ENCODE data around the gene EXOC3L1. TPM values are rescaled to one million over a fixed set of nuclear protein-coding genes. Genes with fewer than 3 reads are reported as not detected.

EXOC3L1 gene
- total and polyA plus RNA-seq, 2 of the 13 experiments (the other 11 are each of a cell fraction or from before 2014, with no cell fraction given): 0.12 TPM; not detected in 1

DNA sequence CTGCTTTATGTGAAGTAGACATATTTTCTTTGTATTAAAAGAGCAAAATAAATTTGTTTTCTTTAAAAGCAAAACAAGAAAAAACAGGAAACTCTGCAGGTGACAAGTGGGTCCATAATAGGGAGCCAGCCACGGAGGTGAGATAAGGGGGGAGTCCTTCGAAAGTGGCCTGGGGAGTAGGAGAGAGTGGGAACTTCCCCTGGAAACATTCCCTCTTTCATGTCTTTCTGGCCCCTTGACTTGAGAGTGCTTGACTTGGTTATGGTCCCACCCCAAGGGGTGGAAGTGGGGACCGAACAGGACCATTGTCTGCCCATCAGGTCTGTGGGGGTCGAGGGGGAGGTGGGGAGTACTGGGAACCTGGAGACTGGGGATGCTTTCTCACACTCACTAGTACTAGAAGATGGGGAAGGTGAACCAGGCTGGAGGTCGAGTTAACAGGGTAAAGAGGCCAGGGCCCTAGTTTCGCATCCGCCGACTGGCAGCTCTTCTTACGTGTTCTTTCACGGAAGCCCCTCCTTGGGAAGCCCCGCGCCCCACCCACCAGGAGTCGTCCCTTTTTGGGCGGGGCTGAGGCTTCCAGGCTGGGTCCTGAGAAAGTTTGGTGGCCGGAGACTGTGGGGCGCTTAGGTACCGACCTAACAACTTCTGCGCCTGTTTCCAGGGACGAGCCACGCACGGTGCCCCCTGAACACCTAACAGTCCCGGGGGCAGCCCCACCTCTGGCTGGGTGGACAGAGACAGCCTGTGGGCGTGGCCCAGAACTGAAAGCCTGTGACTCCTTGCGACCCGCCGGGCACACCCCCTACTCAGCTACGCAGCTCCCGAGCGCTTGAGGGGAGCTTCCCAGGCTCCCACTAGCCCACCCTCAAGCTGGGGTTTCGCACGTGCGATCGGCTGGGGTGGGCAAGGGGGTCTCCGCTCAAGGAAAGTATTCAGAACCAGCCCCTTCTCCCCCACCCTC, 31.0 kb downstream of the EXOC3L1 start (continued):
- TF ChIP-seq, protein P1, sequence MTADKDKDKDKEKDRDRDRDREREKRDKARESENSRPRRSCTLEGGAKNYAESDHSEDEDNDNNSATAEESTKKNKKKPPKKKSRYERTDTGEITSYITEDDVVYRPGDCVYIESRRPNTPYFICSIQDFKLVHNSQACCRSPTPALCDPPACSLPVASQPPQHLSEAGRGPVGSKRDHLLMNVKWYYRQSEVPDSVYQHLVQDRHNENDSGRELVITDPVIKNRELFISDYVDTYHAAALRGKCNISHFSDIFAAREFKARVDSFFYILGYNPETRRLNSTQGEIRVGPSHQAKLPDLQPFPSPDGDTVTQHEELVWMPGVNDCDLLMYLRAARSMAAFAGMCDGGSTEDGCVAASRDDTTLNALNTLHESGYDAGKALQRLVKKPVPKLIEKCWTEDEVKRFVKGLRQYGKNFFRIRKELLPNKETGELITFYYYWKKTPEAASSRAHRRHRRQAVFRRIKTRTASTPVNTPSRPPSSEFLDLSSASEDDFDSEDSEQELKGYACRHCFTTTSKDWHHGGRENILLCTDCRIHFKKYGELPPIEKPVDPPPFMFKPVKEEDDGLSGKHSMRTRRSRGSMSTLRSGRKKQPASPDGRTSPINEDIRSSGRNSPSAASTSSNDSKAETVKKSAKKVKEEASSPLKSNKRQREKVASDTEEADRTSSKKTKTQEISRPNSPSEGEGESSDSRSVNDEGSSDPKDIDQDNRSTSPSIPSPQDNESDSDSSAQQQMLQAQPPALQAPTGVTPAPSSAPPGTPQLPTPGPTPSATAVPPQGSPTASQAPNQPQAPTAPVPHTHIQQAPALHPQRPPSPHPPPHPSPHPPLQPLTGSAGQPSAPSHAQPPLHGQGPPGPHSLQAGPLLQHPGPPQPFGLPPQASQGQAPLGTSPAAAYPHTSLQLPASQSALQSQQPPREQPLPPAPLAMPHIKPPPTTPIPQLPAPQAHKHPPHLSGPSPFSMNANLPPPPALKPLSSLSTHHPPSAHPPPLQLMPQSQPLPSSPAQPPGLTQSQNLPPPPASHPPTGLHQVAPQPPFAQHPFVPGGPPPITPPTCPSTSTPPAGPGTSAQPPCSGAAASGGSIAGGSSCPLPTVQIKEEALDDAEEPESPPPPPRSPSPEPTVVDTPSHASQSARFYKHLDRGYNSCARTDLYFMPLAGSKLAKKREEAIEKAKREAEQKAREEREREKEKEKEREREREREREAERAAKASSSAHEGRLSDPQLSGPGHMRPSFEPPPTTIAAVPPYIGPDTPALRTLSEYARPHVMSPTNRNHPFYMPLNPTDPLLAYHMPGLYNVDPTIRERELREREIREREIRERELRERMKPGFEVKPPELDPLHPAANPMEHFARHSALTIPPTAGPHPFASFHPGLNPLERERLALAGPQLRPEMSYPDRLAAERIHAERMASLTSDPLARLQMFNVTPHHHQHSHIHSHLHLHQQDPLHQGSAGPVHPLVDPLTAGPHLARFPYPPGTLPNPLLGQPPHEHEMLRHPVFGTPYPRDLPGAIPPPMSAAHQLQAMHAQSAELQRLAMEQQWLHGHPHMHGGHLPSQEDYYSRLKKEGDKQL (CRISPR knock-in tag; IDR thresholded peaks at IDR 0.05; ENCODE audit: low read depth): no peak
- TF ChIP-seq KAT8 (CRISPR knock-in tag; IDR thresholded peaks at IDR 0.05) (no peak), ZNF331 (CRISPR knock-in tag; IDR thresholded peaks at IDR 0.05) (no peak), NAIF1 (CRISPR knock-in tag; IDR thresholded peaks at IDR 0.05; ENCODE audit: borderline replicate concordance) (peak; percentile 35; the same call in 1 of the 2 replicates), CHD4 (IDR thresholded peaks at IDR 0.05; ENCODE audit: borderline replicate concordance, low read length) (no peak), SOX5 (CRISPR knock-in tag; IDR thresholded peaks at IDR 0.05; ENCODE audit: borderline replicate concordance) (no peak), MYC (CRISPR knock-in tag; IDR thresholded peaks at IDR 0.05; ENCODE audit: borderline replicate concordance) (0 out of 2 replicates have a peak, but pooled peaks have one; percentile 1), MAFG (CRISPR knock-in tag; IDR thresholded peaks at IDR 0.05) (no peak), MAFF (IDR thresholded peaks at IDR 0.05; ENCODE audit: low read depth, low read length) (no peak), MED13 (CRISPR knock-in tag; IDR thresholded peaks at IDR 0.05) (peak; percentile 27; the same call in 1 of the 2 replicates)
- TF ChIP-seq, protein P2, sequence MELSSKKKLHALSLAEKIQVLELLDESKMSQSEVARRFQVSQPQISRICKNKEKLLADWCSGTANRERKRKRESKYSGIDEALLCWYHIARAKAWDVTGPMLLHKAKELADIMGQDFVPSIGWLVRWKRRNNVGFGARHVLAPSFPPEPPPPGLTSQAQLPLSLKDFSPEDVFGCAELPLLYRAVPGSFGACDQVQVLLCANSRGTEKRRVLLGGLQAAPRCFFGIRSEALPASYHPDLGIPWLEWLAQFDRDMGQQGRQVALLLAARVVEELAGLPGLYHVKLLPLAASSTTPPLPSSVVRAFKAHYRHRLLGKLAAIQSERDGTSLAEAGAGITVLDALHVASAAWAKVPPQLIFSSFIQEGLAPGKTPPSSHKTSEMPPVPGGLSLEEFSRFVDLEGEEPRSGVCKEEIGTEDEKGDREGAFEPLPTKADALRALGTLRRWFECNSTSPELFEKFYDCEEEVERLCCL (CRISPR knock-in tag; IDR thresholded peaks at IDR 0.05; ENCODE audit: borderline replicate concordance): no peak
- TF ChIP-seq, protein P3, sequence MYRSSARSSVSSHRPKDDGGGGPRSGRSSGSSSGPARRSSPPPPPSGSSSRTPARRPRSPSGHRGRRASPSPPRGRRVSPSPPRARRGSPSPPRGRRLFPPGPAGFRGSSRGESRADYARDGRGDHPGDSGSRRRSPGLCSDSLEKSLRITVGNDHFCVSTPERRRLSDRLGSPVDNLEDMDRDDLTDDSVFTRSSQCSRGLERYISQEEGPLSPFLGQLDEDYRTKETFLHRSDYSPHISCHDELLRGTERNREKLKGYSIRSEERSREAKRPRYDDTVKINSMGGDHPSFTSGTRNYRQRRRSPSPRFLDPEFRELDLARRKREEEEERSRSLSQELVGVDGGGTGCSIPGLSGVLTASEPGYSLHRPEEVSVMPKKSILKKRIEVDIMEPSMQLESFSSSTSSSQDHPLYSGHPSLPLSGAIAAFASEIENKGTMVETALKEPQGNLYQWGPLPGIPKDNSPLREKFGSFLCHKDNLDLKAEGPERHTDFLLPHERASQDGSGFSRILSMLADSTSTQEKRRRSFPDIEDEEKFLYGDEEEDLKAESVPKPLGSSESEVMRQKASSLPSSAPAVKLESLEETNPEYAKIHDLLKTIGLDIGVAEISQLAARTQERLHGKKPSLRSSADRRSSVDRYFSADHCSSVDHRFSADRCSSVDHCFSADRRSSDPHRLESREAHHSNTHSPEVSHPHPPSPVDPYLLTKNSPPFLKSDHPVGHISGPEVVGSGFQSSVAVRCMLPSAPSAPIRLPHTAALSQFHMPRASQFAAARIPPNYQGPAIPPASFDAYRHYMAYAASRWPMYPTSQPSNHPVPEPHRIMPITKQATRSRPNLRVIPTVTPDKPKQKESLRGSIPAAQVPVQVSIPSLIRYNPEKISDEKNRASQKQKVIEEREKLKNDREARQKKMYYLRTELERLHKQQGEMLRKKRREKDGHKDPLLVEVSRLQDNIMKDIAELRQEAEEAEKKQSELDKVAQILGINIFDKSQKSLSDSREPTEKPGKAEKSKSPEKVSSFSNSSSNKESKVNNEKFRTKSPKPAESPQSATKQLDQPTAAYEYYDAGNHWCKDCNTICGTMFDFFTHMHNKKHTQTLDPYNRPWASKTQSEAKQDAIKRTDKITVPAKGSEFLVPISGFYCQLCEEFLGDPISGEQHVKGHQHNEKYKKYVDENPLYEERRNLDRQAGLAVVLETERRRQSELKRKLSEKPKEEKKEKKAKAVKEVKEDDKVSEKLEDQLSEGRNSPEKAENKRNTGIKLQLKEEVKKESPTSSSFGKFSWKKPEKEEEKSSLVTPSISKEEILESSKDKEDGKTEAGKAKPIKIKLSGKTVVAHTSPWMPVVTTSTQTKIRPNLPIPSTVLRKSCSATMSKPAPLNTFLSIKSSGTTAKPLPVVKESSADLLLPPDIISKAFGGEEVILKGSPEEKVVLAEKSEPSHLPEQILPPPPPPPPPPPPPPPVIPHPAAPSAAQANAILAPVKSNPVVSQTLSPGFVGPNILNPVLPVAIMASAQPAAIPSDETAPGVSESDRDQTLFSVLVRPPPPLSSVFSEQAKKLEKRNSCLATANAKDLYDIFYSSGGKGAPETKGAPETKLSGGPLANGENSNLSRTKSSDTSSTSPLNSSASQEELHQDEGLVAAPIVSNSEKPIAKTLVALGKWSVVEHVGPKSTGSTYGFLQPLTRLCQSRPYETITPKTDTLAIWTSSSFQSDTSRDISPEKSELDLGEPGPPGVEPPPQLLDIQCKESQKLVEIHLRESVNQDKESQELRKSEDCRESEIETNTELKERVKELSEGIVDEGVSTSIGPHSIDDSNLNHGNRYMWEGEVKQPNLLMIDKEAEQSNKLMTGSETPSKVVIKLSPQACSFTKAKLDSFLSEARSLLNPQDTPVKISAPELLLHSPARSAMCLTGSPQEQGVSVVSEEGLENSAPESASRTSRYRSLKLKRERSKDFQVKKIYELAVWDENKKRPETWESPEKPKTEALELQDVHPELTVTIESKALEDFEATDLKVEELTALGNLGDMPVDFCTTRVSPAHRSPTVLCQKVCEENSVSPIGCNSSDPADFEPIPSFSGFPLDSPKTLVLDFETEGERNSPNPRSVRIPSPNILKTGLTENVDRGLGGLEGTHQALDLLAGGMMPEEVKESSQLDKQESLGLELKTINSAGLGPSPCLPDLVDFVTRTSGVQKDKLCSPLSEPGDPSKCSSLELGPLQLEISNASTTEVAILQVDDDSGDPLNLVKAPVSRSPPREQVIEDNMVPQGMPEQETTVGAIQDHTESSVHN (CRISPR knock-in tag; IDR thresholded peaks at IDR 0.05): no peak

Data from HepG2 (cell line).